ENCODE measurements around the gene TIMM23.

The TIMM23 gene

DNA sequence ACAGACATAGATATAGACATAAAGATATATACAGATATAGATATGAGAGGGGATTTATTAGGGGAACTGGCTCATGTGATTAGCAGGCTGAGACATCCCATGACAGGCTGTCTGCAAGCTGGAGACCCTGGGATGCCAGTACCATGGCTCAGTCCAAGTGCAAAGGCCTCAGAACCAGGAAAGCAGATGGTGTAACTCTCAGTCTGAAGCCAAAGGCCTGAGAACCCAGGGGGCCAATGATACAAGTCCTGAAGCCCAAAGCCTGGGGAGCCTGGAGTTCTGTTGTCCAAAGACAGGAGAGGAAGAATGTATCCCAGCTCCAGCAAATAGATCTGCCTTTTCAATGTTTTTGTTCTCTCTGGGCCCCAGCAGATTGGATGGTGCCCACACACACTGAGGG, 52.7 kb downstream of the TIMM23 start:
- in situ Hi-C loops (cut with HindIII; ENCODE audit: low pct_unique_long_range_greater_than_20kb, low sequenced_read_pairs), result no loop called here
- no peak for TF ChIP-seq JUND (IDR thresholded peaks at IDR 0.05; ENCODE audit: low read depth)
- DNase-seq (ENCODE audit: low read depth in 1 of 2, low spot score in 1 of 2), result no peak

DNA sequence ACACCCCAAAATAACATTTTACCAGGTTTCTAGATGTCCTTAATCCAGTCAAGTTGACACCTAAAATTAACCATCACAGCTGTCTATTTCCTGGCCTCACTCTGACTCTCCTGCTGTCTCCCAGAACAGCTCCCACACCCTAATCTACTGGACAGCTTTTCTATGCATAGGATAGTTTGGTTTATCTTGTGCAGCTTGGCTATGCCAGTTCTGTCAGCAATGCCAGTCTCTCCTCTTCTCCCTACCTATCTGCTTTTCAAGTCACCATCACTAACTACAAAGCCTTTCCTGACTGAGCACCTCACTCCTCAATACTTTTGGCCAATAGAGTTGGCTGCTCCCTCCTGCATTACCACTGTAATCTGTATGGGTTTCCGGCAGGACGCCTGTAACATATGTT, 53.1 kb downstream of the TIMM23 start:
- DNase-seq (ENCODE audit: low read depth in 1 of 2, low spot score in 1 of 2), result no peak
- TF ChIP-seq JUND (IDR thresholded peaks at IDR 0.05; ENCODE audit: low read depth), result no peak
- in situ Hi-C loops (cut with HindIII; ENCODE audit: low pct_unique_long_range_greater_than_20kb, low sequenced_read_pairs), result no loop called here

DNA sequence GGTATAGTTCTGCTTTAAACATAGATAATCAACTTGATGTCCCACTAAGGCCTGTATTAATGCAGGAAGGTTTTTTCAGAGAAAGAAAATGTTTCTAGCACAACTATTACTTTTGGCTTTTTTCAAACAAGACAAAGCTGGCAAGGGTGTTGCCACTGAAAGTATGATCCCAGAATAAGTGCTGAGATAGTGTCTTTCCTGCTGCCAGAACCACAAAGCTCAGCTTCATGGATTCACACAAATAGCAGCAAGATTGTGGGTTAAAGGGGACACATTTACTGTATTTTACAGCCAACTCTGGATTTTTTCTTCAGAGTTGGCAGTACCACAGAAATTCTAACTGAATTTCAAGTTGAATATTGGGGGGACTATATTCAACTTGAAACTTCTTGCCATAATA, 53.8 kb downstream of the TIMM23 start:
- in situ Hi-C loops (cut with HindIII; ENCODE audit: low pct_unique_long_range_greater_than_20kb, low sequenced_read_pairs), result no loop called here
- TF ChIP-seq JUND (IDR thresholded peaks at IDR 0.05; ENCODE audit: low read depth), result no peak
- DNase-seq (ENCODE audit: low read depth in 1 of 2, low spot score in 1 of 2), result no peak

DNA sequence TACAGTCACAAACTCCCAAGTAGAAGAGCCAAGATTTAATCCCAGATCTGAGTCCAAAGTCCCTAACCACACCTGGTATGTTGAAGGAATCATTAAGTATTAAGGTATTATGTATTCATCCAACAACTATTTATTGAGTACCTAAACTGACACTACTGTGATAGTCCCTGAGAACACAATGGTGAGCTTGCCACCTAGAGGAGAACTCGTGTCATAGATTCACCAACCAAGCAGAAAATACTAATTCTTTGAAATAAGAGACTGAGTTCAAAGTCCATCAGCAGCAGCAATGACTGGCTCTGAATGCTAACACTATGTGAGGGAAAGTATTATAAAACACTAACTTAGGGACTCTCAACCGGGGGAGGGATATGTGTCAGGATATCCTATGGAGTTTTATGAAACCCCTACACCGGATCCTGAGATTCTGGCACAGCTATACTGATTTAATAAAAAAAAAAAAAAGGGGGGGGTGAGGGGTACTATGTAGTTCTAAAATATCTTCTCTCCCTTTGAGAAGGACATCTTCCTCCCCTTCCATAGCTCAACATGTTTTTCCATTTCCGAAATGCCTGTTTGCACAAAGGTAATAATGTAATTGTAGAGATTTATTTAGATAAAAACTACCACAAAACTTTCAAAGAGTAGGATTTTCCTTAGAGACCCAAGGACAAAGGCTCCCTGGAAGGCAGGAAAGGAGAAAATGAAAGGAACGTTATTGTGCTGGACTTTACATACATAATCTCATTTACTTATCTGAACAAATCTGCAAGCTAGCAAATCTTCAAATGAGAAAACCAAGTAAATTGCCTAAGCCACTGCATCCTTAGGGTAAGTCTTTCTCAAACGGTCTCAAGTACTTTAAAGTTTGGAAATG, 56.5 kb downstream of the TIMM23 start:
- peak in 1 of 2 experiments; percentile 70 for DNase-seq (ENCODE audit: low read depth in 1 of 2, low spot score in 1 of 2)
- in situ Hi-C loops (cut with HindIII; ENCODE audit: low pct_unique_long_range_greater_than_20kb, low sequenced_read_pairs), result no loop called here
- no peak for TF ChIP-seq JUND (IDR thresholded peaks at IDR 0.05; ENCODE audit: low read depth)

DNA sequence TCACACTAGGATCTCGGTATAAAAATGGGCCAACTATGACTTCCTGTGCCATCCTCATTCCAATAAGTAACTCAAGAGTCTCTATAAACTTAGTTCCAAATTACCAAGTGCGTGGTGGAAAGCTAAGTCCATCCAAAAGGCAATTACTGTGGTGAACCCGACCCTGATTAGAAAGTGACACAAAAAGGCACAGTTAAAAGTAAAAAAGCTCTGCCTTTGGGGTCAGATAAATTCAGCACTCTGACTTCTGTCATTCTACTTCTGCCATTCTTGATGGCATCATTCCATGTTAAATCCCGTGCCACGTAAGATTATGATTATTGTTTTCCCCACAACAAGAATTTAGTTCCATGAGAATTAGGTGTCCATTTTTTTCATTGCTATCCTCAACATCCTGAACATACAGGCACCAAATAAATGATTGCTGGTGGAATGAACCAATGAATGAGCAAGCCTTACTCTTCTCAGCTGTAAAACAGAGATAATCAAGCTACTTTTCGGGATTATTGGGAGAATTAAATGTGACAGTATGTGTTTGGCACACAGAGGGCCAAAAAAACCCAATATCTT, 57.3 kb downstream of the TIMM23 start:
- TF ChIP-seq JUND (IDR thresholded peaks at IDR 0.05; ENCODE audit: low read depth), result no peak
- in situ Hi-C loops (cut with HindIII; ENCODE audit: low pct_unique_long_range_greater_than_20kb, low sequenced_read_pairs), result no loop called here
- DNase-seq (ENCODE audit: low read depth in 1 of 2, low spot score in 1 of 2), result no peak

DNA sequence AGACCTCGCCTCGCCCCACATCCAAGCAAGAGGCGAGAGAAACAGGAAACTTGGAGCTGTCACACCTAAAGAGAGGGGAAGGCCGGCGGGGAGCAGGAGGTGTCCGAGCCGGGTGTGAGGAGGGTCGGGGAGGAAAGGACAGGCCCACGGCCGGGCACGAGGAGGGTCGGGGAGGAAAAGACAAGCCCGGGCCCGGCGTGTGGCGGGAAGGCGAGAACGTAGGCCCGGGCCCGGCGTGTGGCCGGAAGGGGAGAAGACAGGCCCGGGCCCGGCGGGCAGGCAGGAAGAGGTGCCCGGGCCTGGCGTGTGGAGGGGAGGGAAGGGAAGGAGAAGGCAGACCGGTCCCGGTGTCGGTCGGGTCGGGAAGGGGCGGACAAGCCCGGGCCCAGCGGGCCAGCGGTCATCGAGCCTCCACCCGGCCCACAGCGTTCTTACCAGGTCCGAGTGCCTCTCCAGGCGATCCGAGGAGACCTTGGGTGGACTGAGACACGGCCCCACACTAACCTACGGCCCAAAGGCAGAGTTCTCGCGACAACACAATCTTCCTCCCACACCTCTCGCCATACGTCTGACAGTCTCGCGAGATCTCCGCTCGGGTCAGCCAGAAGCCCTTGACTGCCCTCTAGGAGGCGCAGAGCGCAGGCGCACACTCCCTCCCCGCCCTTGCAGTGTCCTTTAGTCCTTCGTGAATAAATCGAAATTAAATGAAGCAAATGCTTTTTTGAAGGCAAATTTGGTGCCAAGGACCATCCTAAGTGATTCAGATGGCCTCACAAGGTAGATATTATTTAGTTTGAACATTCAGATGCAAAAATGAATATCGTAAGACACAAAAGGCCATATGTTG, 58.0 kb downstream of the TIMM23 start, which contains the start of gene NCOA4:
Gene NCOA4 (minus strand): TSS at position 533 of the 847 bp plus-strand sequence. CDS start 13,943 bp downstream, outside the sequence.
- DNase-seq (ENCODE audit: low read depth in 1 of 2, low spot score in 1 of 2), result peak; percentile 96 to 99
- in situ Hi-C loops (cut with HindIII; ENCODE audit: low pct_unique_long_range_greater_than_20kb, low sequenced_read_pairs), result no loop called here
- TF ChIP-seq JUND (IDR thresholded peaks at IDR 0.05; ENCODE audit: low read depth), result no peak

DNA sequence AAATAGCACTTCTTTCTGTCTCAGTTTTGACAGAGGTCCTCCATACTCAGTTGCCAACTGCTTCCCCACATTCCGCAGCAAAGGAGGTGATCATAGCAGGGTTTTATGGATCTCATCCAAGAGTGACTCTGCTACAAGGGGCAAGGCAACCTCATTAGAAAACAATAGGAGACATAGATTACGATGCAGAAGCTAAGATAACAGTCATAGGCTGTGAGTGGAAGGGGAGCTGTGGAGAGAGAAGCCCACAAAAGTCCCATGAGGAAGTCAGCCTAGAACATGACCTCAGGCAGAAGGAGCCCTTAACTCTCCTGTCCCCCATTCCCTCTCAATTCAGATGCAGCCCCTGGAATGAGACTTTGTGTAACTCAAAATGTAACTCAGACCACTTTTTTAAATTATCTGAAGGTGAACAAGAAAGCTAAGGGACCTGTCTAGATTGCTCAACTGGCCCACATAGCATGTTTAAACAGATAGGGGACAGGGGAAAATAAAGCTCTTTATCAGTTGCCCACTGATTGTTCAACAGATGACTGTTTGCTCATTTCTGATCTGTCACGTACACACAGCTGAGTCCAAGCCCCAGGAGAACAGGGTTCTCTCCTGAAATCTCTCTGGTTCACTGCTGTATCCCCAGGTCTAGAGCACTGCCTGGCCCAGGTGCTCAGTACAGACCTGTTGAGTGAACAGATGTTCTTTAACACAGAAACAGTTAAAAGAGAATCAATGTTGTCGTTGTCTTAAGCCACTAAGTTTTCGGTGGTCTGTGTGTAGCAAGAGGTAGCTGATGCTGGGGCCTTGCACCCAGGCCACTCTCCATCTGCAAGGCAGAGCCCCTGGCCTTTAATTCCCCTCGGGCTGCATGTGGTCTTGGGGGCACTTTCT, 59.6 kb downstream of the TIMM23 start:
- no peak for TF ChIP-seq JUND (IDR thresholded peaks at IDR 0.05; ENCODE audit: low read depth)
- no peak for DNase-seq (ENCODE audit: low read depth in 1 of 2, low spot score in 1 of 2)
- in situ Hi-C loops (cut with HindIII; ENCODE audit: low pct_unique_long_range_greater_than_20kb, low sequenced_read_pairs), result no loop called here

DNA sequence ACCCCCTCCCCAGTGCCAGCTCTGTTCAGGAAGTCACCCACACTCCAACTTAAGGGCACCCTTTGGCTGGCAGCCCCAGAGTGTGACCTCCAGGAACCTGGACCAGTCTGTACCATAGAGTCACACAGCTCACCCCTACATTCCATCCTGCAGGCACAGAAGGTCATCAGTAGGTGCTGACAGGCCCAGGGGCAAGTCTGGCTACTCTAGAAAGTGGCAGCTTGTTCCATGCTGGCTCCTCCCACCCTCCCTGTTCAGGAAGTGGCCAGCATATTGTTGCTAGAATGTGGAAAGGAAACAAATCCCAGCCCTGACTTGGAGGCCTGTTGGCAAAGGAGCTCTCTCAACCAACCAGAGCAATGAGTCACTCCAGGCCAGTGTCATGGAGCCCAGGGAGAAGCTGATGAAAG, 61.3 kb downstream of the TIMM23 start:
- in situ Hi-C loops (cut with HindIII; ENCODE audit: low pct_unique_long_range_greater_than_20kb, low sequenced_read_pairs), result no loop called here
- TF ChIP-seq JUND (IDR thresholded peaks at IDR 0.05; ENCODE audit: low read depth), result no peak
- DNase-seq (ENCODE audit: low read depth in 1 of 2, low spot score in 1 of 2), result peak in 1 of 2 experiments; percentile 65

DNA sequence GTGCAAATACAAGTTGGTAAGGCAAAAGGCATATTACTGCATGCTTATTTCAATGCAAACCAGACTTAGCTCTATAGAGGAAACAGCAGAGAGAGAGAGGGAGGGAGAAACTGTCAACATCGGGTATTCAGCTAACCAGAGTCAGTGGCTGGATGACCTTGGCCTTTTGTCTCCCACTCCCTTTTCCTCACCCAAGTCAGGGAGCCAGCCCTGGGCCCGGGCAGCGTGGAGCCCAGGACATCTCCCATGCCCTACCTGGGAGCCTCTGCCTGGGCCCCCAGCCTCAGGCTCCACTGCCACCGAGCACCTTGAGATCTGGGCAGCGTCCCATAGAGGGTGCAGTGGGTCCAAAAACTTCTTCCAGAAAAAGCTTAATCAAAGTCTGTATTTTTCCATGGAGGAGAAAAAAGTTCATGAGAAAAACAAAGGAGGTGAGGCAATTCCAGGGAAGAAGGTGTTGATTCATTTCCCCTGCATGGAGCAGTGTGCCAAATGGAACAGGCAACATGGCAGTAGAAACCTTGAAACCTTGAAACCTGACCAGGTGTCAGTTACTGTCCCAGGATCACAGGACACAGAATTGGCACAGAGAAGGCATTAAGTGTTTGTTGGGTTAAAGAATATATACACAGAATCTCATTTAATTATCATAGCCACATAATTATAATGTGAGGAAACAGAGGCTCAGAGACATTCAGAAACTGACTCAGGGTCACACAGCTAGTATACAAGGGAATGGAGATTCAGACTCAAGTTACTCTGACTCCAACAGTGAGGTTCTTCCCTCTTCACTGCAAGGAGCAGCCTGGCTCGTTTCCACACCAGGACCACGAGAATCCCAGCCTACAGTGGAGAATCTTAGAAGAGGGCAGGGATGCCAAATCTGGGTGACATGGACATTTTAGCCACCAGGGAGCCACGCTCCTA, 63.9 kb downstream of the TIMM23 start:
- DNase-seq (ENCODE audit: low read depth in 1 of 2, low spot score in 1 of 2), result peak in 1 of 2 experiments; percentile 58
- in situ Hi-C loops (cut with HindIII; ENCODE audit: low pct_unique_long_range_greater_than_20kb, low sequenced_read_pairs), result no loop called here
- no peak for TF ChIP-seq JUND (IDR thresholded peaks at IDR 0.05; ENCODE audit: low read depth)

DNA sequence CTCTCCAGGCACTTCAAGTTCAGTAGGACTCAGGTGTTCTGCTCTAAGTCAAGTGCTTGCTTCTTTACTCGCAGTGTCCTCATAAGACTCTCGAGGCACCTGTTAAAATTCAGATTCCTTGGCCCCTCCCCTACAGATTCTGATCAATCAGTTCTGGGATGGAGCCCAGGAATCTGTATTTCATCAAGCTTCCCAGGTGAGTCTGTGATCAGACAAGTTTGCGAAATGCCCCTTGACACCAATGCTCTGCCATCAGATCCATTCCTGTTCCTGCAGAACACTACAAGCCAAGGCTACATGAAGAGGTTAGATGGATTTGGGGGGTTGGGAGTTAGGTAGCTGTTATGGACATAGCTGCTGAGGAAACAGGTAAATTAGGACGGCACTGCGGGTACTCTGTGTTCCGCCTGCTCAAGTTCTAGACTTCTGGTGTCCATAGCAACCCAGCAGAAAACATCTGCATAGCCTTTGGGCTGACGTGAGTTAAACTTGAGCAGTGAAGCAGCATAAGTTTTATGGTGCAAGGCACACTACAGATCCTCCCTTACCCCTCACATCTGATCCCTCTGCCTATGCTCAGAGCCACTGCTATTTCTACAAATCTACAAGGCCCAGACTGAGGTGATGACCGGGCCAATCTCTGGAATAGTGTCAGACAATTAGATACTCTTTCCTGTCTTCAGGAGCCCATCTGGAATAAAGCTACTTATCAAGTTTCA, 65.0 kb downstream of the TIMM23 start:
- no peak for DNase-seq (ENCODE audit: low read depth in 1 of 2, low spot score in 1 of 2)
- in situ Hi-C loops (cut with HindIII; ENCODE audit: low pct_unique_long_range_greater_than_20kb, low sequenced_read_pairs), result no loop called here
- TF ChIP-seq JUND (IDR thresholded peaks at IDR 0.05; ENCODE audit: low read depth), result no peak
